Central memory CD8-positive, alpha-beta T cell (primary cell): ENCODE measurements around the gene SSR1.
"Not testable (repeated sequence)": the region's sequence is repeated elsewhere in the genome, so short reads cannot be mapped to it uniquely, and the experiment has no call there.

Source experiments
- ATAC-seq: fragments of 150-1000 bp; cut with Tn5 transposase; replicated peaks from 2 replicates; pipeline ENCODE4 v1.10.0; 2022; ENCODE audit warnings: mild to moderate bottlenecking, moderate FRiP score, moderate number of reproducible peaks; ENCODE audit not compliant: poor library complexity, severe bottlenecking; ENCODE audit errors: extremely low read depth
- DNase-seq, 2 donors: peaks; one replicate each; pipeline ENCODE4 v3.0.0; 2021; ENCODE audit warnings: low spot score in 2 of 2
- H3K27ac Mint-ChIP-seq: one replicate; pipeline ENCODE4 v1.8.0; 2022; ENCODE audit warnings: low read depth, mild to moderate bottlenecking, moderate library complexity, mixed read lengths
- H3K27me3 Mint-ChIP-seq: one replicate; pipeline ENCODE4 v1.8.0; 2022; ENCODE audit warnings: mixed read lengths
- H3K36me3 Mint-ChIP-seq: one replicate; pipeline ENCODE4 v1.8.0; 2022; ENCODE audit warnings: mild to moderate bottlenecking, moderate library complexity, mixed read lengths; ENCODE audit not compliant: insufficient read depth
- H3K4me1 Mint-ChIP-seq: one replicate; pipeline ENCODE4 v1.8.0; 2022; ENCODE audit warnings: mixed read lengths
- H3K4me3 Mint-ChIP-seq: one replicate; pipeline ENCODE4 v1.8.0; 2022; ENCODE audit warnings: mild to moderate bottlenecking, moderate library complexity, mixed read lengths
- H3K9me3 Mint-ChIP-seq: one replicate; pipeline ENCODE4 v1.8.0; 2022; ENCODE audit warnings: mixed read lengths

SSR1 gene

DNA sequence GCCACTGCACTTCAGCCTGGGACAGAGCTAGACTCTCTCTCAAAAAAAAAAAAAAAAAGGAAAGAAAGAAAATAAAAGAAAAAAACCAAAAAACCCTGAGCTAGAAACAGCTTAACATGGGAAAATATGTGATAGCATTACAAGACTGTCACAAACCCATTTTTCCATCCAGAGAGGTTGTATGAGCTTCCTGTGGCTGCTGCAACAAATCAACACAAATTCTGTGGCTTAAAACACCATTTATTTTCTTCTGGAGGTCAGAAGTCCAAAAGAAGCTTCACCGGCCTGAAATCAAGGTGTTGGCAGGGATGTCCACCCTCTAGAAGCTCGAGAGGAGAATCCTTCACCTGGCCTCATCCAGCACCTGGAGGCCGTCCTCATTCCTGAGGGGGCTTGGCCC is 21.7 kb upstream of the SSR1 start:
- Mint-ChIP-seq H3K4me1 (no peaks in the 10 kb centered on the region), H3K4me3 (no peak overlapping the region), H3K9me3 (no peaks in the 10 kb centered on the region), H3K36me3 (no peaks in the 10 kb centered on the region), H3K27ac (no peak overlapping the region), H3K27me3 (no peaks in the 10 kb centered on the region)
- DNase-seq (no peak), ATAC-seq (no peak)

DNA sequence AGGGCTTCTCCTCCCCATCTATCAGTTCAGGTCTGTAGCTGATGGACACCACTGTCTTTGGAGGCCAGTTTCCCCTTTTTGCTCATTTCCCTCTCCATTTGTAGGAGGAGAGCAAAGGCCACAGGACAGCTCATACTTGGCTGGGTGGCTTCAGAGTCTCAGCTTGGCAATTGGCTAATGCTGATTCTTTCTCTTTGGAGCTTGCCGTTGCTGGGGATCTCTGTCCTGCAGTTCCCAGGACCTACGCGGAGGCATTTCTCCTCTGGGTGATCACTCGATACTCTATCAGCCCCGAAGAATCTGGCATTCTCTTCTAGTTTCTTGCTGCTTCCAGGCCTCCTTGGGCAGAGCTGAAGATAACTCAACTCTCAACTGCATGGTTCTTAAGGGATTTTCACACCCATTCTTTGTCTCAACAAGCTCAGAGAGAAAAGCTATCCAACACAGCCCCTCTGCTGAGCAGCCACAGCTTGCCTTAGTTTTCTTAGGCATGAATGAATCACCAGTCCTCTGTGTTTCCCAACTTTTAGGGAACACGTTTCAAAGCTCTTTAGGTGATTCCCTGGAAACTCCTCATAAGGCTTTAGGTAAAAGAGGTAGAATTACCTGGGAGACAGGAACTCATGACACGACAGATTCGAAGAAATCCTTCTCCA is 19.2 kb upstream of the SSR1 start:
- ATAC-seq: no peak
- no peaks in the 10 kb centered on the region for H3K9me3 Mint-ChIP-seq
- no peaks in the 10 kb centered on the region for H3K4me1 Mint-ChIP-seq

DNA sequence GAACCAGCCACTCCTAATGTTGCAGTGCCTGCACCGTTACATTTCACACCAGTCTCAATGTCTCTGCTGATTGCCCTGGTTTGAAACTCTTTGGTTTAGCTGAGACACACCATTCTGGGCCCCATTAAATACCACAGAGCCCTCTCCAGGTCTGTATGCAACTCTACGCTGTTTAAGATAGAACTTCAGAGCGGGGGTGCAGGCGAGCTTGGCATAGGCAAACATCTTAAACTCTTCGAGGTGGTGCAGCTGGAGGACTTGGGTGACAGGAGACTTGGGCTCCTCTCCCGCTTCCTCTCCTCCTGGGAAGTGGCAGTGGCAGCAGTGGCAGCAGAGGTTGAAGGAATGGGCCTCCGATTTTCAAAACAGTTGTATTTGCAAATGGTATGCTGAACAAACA is 18.5 kb upstream of the SSR1 start:
- no peak overlapping the region for H3K4me3 Mint-ChIP-seq

More for the DNA sequence above, 19.2 kb upstream of the SSR1 start:
- Mint-ChIP-seq H3K36me3 (no peaks in the 10 kb centered on the region), H3K27me3 (no peaks in the 10 kb centered on the region), H3K4me3 (no peak overlapping the region), H3K27ac (no peak overlapping the region)
- no peak for DNase-seq

DNA sequence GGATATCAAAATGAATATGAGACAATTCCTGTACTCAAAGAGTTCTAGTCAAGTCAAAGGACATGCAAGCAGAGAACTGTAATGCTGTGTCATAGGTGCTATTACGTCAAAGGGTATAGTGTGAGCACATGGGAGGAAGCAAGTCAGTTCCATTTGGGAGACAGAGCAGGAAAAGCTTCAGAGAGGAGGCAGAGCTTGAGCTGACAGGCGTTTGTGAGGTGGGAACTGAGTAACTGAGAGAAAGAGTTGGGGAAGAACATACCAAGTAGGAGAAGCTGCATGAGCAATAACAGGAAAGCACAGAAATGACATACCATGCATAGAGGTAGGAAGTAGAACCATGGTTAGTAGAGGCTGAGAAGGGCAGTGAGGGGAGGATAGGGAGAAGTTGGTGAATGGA is 15.2 kb upstream of the SSR1 start:
- Mint-ChIP-seq H3K27me3 (peaks cover 19% of the 10 kb centered on the region), H3K9me3 (peaks cover 5% of the 10 kb centered on the region), H3K36me3 (no peaks in the 10 kb centered on the region), H3K27ac (no peak overlapping the region), H3K4me1 (no peaks in the 10 kb centered on the region), H3K4me3 (no peak overlapping the region)
- no peak for DNase-seq
- ATAC-seq: no peak

More for the DNA sequence above, 18.5 kb upstream of the SSR1 start:
- ATAC-seq (no peak), DNase-seq (no peak)
- H3K9me3 Mint-ChIP-seq: no peaks in the 10 kb centered on the region
- no peak overlapping the region for H3K27ac Mint-ChIP-seq
- no peaks in the 10 kb centered on the region for H3K27me3 Mint-ChIP-seq
- no peaks in the 10 kb centered on the region for H3K4me1 Mint-ChIP-seq
- no peaks in the 10 kb centered on the region for H3K36me3 Mint-ChIP-seq

DNA sequence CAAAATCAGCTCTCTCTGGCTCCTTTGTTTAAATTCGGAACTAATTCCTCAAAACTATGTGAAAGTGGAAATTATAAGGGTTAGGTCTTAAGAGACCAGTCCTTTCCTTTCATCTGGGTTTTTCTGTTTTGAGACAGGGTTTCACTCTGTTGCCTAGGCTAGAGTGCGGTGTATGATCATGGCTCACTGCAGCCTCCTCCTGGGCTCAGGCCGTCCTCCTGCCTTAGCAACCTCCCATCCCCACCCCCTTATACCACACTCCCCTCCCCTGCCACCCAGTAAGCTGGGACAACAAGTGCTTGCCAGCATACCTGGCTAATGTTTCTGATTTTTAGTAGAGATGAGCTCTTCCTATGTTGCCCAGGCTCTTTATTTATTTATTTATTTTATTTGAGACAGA is 12.8 kb upstream of the SSR1 start:
- Mint-ChIP-seq H3K4me1 (no peaks in the 10 kb centered on the region), H3K4me3 (no peak overlapping the region), H3K9me3 (peaks cover 5% of the 10 kb centered on the region), H3K27me3 (peaks cover 19% of the 10 kb centered on the region), H3K27ac (no peak overlapping the region), H3K36me3 (no peaks in the 10 kb centered on the region)
- no peak for ATAC-seq
- DNase-seq: no peak

DNA sequence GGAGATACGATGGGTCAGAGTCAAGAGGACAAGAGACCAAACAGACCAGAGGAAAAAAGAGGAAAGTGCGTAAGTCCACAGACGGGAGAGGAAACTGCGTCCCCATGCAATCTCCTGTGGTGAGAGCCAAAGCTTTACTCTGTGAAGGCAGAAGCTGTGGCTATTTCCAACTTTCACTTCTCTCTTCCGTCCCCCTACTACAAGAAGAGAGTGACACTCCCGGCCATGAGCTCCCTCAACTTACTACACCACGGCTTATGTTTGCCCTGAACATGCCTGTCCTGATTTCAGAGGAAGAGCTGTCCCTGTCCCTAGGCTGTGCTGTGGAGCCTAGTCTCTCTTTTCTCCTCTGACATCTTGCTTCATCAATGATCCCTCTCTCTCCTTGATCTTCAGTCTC is 11.5 kb upstream of the SSR1 start:
- Mint-ChIP-seq H3K9me3 (peaks cover 5% of the 10 kb centered on the region), H3K27me3 (peaks cover 19% of the 10 kb centered on the region), H3K4me1 (no peaks in the 10 kb centered on the region), H3K4me3 (no peak overlapping the region), H3K36me3 (no peaks in the 10 kb centered on the region), H3K27ac (no peak overlapping the region)
- no peak for DNase-seq
- ATAC-seq: no peak

DNA sequence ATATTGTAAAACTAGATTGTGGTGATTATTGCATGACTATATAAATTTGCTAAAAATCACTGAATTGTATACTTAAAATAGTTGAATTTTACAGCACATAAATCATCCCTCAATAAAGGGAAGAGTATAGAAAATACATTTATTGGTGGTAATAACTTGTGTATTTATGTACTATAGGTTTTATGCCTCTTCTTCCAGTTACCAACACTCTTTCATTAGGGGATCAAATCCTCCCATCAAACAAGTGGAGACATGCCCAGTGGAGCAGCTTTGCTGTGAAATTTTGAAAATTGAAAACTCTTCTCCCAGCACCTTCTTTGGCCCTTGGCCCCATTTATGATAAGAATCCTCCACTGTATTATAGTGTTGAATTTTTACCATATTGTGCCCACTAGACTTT is 10.1 kb upstream of the SSR1 start:
- Mint-ChIP-seq H3K9me3 (peaks cover 5% of the 10 kb centered on the region), H3K27me3 (peaks cover 19% of the 10 kb centered on the region)

DNA sequence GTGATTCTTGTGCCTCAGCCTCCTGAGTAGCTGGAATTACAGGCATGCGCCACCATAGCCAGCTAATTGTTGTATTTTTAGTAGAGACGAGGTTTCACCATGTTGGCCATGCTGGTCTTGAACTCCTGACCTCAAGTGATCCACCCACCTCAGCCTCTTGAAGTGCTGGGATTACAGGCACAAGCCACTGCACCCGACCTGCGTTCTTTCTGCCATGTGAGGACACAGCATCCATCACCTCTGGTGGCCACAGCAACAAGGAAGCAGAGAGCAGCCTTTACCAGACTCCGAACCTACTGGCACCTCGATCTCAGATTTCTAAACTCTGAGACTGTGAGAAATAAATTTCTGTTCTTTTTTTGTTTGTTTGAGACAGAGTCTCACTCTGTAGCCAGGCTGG is 8.9 kb upstream of the SSR1 start:
- H3K9me3 Mint-ChIP-seq, DNase-seq, H3K27ac Mint-ChIP-seq, H3K4me3 Mint-ChIP-seq, H3K36me3 Mint-ChIP-seq, ATAC-seq, H3K4me1 Mint-ChIP-seq: not testable (repeated sequence)
- peaks cover 19% of the 10 kb centered on the region for H3K27me3 Mint-ChIP-seq

More for the DNA sequence above, 10.1 kb upstream of the SSR1 start:
- no peaks in the 10 kb centered on the region for H3K36me3 Mint-ChIP-seq
- ATAC-seq (no peak), DNase-seq (no peak)
- no peak overlapping the region for H3K27ac Mint-ChIP-seq
- no peak overlapping the region for H3K4me3 Mint-ChIP-seq
- no peaks in the 10 kb centered on the region for H3K4me1 Mint-ChIP-seq

DNA sequence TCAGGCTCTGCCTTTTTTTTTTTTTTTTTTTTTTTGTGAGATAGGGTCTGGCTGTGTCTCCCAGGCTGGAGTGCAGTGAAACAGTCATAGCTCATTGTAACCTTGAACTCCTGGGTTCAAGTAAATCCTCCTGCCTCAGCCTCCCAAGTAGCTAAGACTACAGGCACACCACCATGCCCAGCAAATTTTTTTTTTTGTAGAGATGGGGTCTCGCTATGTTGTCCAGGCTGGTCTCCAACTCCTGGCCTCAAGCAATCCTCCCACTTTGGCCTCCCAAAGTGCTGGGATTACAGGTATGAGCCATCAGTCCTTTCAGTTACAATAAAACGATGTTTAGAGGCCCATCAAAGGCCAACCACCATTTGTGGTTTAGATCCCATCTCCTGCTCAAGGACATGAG is 6.4 kb upstream of the SSR1 start:
- not testable (repeated sequence) for H3K4me1 Mint-ChIP-seq, DNase-seq, H3K27ac Mint-ChIP-seq, H3K36me3 Mint-ChIP-seq, ATAC-seq, H3K9me3 Mint-ChIP-seq, H3K4me3 Mint-ChIP-seq
- H3K27me3 Mint-ChIP-seq: peaks cover 11% of the 10 kb centered on the region

DNA sequence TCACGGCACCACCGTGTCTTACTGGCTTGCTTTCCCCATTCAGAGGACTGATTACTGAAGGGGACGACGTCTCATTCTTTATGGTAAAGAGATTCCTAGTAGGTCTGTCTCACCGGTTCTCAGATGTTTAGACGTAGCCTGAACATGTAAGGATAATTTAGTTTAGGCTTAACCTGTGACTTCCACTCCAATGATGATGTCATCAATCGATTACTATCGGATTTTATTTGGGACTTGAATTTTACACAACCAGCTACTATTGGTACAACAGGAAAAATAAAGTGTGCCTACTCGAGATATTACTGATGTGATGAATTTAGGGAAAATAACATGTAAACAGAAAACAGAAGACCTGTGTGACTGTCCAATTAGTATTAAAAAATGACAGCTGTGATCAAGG is 4.5 kb upstream of the SSR1 start:
- no peak overlapping the region for H3K27ac Mint-ChIP-seq
- peaks cover 6% of the 10 kb centered on the region for H3K36me3 Mint-ChIP-seq
- no peak overlapping the region for H3K4me3 Mint-ChIP-seq
- no peaks in the 10 kb centered on the region for H3K9me3 Mint-ChIP-seq
- no peak for DNase-seq
- no peaks in the 10 kb centered on the region for H3K4me1 Mint-ChIP-seq
- no peak for ATAC-seq
- no peaks in the 10 kb centered on the region for H3K27me3 Mint-ChIP-seq

DNA sequence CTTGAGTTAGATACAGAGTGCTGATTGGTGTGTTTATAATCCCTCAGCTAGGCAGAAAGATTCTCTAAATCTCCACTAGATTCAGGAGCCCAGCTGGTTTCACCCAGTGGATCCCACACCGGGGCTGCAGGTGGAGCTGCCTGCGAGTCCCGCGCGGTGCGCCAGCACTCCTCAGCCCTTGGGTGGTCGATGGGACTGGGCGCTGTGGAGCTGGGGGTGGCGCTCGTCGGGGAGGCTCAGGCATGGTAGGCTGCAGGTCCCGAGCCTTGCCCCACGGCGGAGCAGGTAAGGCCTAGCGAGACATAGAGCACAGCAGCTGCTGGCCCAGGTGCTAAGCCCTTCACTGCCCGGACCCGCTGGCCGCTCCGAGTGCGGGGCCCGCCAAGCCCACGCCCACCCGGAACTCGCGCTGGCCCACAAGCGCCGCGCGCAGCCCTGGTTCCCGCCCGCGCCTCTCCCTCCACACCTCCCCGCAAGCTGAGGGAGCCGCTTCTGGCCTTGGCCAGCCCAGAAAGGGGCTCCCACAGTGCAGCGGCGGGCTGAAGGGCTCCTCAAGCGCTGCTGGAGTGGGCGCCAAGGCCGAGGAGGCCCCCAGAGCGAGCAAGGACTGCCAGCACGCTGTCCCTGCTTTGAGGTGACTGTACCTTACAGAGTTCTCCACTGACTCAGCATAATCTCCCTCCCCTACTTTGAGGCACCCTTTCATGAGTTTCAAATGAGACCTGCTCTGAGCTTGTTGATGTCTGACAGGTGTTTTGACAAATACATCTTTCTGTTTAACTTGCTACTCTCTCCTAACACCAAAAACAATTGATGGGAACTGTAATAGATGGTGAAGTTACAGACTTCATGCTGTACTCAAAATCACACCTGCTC is 3.9 kb upstream of the SSR1 start:
- Mint-ChIP-seq H3K27ac (no peak overlapping the region), H3K9me3 (no peaks in the 10 kb centered on the region)
- no peak for ATAC-seq

DNA sequence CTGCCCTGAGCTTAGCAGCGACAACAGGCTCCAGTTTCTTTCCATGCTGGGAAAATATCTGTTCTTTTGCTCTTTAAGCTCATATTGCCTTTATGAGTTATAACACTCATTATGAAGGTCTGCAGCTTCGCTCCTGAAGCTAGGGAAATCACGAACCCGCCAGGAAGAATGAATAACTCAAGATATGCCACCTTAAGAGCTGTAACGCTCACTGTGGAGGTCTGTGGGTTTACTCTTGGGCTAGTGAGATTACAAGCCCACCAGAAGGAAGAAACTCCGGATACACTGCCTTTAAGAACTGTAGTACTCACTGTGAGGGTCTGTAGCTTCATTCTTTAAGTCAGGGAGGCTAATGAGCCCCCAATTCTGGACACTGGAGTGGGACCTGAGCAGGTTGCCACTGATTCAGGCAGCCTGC is 3.0 kb upstream of the SSR1 start:
- no peak overlapping the region for H3K27ac Mint-ChIP-seq
- no peaks in the 10 kb centered on the region for H3K9me3 Mint-ChIP-seq
- H3K4me3 Mint-ChIP-seq: no peak overlapping the region
- H3K36me3 Mint-ChIP-seq: peaks cover 9% of the 10 kb centered on the region
- ATAC-seq: no peak
- peaks cover 12% of the 10 kb centered on the region for H3K4me1 Mint-ChIP-seq
- no peak for DNase-seq
- no peaks in the 10 kb centered on the region for H3K27me3 Mint-ChIP-seq

More for the DNA sequence above, 3.9 kb upstream of the SSR1 start:
- H3K4me1 Mint-ChIP-seq: peaks cover 5% of the 10 kb centered on the region
- H3K27me3 Mint-ChIP-seq: no peaks in the 10 kb centered on the region
- peaks cover 6% of the 10 kb centered on the region for H3K36me3 Mint-ChIP-seq
- no peak for DNase-seq
- H3K4me3 Mint-ChIP-seq: no peak overlapping the region
